ENCODE results near the gene DYNLT4. TPM values are rescaled to one million over a fixed set of nuclear protein-coding genes. Genes with fewer than 3 reads are reported as not detected.
A peak's percentile ranks its signal among the peaks of the same experiment; 100 is the strongest.

DYNLT4 gene
- total and polyA plus RNA-seq, 2 of the 13 experiments (the other 11 are each of a cell fraction or from before 2014, with no cell fraction given): 0.77 TPM; not detected in 1

- TF ChIP-seq CEBPG (CRISPR knock-in tag; IDR thresholded peaks at IDR 0.05) (peak; percentile 50; the same call in 1 of the 2 replicates), GABPB1 (CRISPR knock-in tag; IDR thresholded peaks at IDR 0.05) (peak; percentile 61), SOX13 (IDR thresholded peaks at IDR 0.05) (peak; percentile 81; the same call in 1 of the 2 replicates), SOX13 (CRISPR knock-in tag; conservative IDR thresholded peaks at IDR 0.05 in 1 of 2, IDR thresholded peaks at IDR 0.05 in 1 of 2) (no peak; a peak in 1 of 4 replicates), NCOA2 (CRISPR knock-in tag; IDR thresholded peaks at IDR 0.05) (peak; percentile 64), RNF219 (CRISPR knock-in tag; IDR thresholded peaks at IDR 0.05) (0 out of 2 replicates have a peak, but pooled peaks have one; percentile 50), ZIK1 (CRISPR knock-in tag; IDR thresholded peaks at IDR 0.05; ENCODE audit: borderline replicate concordance, low read depth) (no peak), AKAP8 (CRISPR knock-in tag; IDR thresholded peaks at IDR 0.05) (0 out of 2 replicates have a peak, but pooled peaks have one; percentile 79), SNAPC5 (CRISPR knock-in tag; IDR thresholded peaks at IDR 0.05; ENCODE audit: borderline replicate concordance) (peak; percentile 100), ZNF549 (CRISPR knock-in tag; IDR thresholded peaks at IDR 0.05) (no peak), THAP8 (CRISPR knock-in tag; IDR thresholded peaks at IDR 0.05; ENCODE audit: borderline replicate concordance) (no peak), ADNP (CRISPR knock-in tag; IDR thresholded peaks at IDR 0.05) (no peak), NFE2L1 (CRISPR knock-in tag; IDR thresholded peaks at IDR 0.05; ENCODE audit: borderline replicate concordance) (no peak), HCFC1 (IDR thresholded peaks at IDR 0.05; ENCODE audit: low read depth, low read length) (no peak), SP4 (CRISPR knock-in tag; IDR thresholded peaks at IDR 0.05) (peak; percentile 36; the same call in 1 of the 2 replicates), ZNF232 (CRISPR knock-in tag; IDR thresholded peaks at IDR 0.05; ENCODE audit: borderline replicate concordance) (no peak), ZNF343 (CRISPR knock-in tag; IDR thresholded peaks at IDR 0.05) (peak; percentile 91; the same call in 1 of the 2 replicates), SNAPC4 (CRISPR knock-in tag; IDR thresholded peaks at IDR 0.05) (peak; percentile 100), ZNF773 (CRISPR knock-in tag; IDR thresholded peaks at IDR 0.05; ENCODE audit: borderline replicate concordance) (no peak), MAX (IDR thresholded peaks at IDR 0.05) (peak; percentile 28; the same call in 1 of the 2 replicates), SRSF1 (optimal IDR thresholded peaks at IDR 0.05; ENCODE audit: low read depth, low read length) (no peak)
Observed at GRCh38 chr1:44819608-44820327, 12.6 kb upstream of the DYNLT4 start (continued).
